GM12872 (cell line): ENCODE data around the gene TNN.

ENCODE experiments used
- CTCF ChIP-seq: IDR thresholded peaks from 3 replicates; pipeline ENCODE4 v1.5.1; 2011; ENCODE audit warnings: low read depth, mild to moderate bottlenecking, low read length, moderate library complexity; ENCODE audit not compliant: insufficient read depth

The TNN gene

GRCh38 chr1:175195281-175195680 is 127.6 kb downstream of the TNN start:
- no peak for TF ChIP-seq CTCF

GRCh38 chr1:175195798-175196197 is 128.2 kb downstream of the TNN start:
- no peak for TF ChIP-seq CTCF

- TF ChIP-seq CTCF, result no peak
Measured at GRCh38 chr1:175197531-175197930, 129.9 kb downstream of the TNN start.
